A549 (cell line): Measurements from ENCODE around the gene TNIK. TPM values are rescaled to one million over a fixed set of nuclear protein-coding genes. Genes with fewer than 3 reads are reported as not detected.

Source experiments
- ATAC-seq, 2 experiments: fragments of 200-7000 bp in 1 of 2; fragments of >200 bp in 1 of 2; cut with Nextera tagmentation in 1 of 2; cut with Tn5 transposase in 1 of 2; 3 replicates each; pipeline versions ENCODE4 v1.8.0 to v1.9.1; 2018 to 2020; ENCODE audit warnings: mild to moderate bottlenecking in 1 of 2, moderate library complexity in 1 of 2
- CTCF ChIA-PET: fragments of 300-600 bp; sonication (Branson Sonifier 250); formaldehyde crosslinking; extraction: SDS; loops from one replicate; lab custom pipeline; 2021; ENCODE audit warnings: antibody characterized with exemption, inconsistent platforms; lab: Yijun Ruan, JAX
- POLR2A ChIA-PET: fragments of 350-600 bp; formaldehyde crosslinking; extraction: SDS; loops from one replicate; lab custom pipeline; 2021; ENCODE audit warnings: antibody characterized with exemption, inconsistent platforms; lab: Yijun Ruan, JAX
- DNase-seq, 2 experiments: peaks; one replicate each; pipeline versions ENCODE4 v3.0.0 to v3.0.0-alpha.2; 2011 to 2016; ENCODE audit warnings: low read depth in 1 of 2, low spot score in 1 of 2
- FAIRE-seq: peaks from 2 replicates; lab custom pipeline; 2011; peaks lifted over from hg19 to GRCh38; lab: Jason Lieb, UNC
- H3K27ac ChIP-seq, 2 experiments: fragments of >200 bp; sonication (Bioruptor Twin); formaldehyde crosslinking; 3 replicates each; pipeline ENCODE4 v1.5.1; 2016 to 2017
- H3K4me1 ChIP-seq: fragments of >200 bp; sonication (Bioruptor Twin); formaldehyde crosslinking; 3 replicates; pipeline ENCODE4 v1.6.1; 2016
- H3K4me2 ChIP-seq: fragments of >200 bp; sonication (Bioruptor Twin); formaldehyde crosslinking; 3 replicates; pipeline ENCODE4 v1.6.1; 2016
- H3K4me3 ChIP-seq: fragments of >200 bp; sonication (Bioruptor Twin); formaldehyde crosslinking; 3 replicates; pipeline ENCODE4 v1.5.1; 2016
- H3K9me3 ChIP-seq: fragments of >200 bp; sonication (Bioruptor Twin); formaldehyde crosslinking; 3 replicates; pipeline ENCODE4 v1.6.1; 2016
- CBX2 ChIP-seq: fragments of 200-600 bp; sonication (generic); IDR thresholded peaks from 2 replicates; pipeline ENCODE4 v1.6.1; 2016; ENCODE audit warnings: low read depth, mild to moderate bottlenecking, borderline replicate concordance
- CEBPB ChIP-seq, 2 experiments: fragments of >200 bp in 1 of 2; sonication (Bioruptor Twin) in 1 of 2; formaldehyde crosslinking in 1 of 2; IDR thresholded peaks; 2 replicates each; pipeline ENCODE4 v1.6.1; 2012 to 2016
- CHD4 ChIP-seq: fragments of 200-600 bp; sonication (generic); IDR thresholded peaks from 2 replicates; pipeline ENCODE4 v1.6.1; 2016; ENCODE audit warnings: antibody characterized with exemption, mild to moderate bottlenecking, borderline replicate concordance
- EHMT2 ChIP-seq: fragments of 200-600 bp; sonication (generic); IDR thresholded peaks from 2 replicates; pipeline ENCODE4 v1.6.1; 2016; ENCODE audit warnings: antibody characterized with exemption, low read depth, mild to moderate bottlenecking, moderate library complexity
- ESRRA ChIP-seq: fragments of 150-350 bp; IDR thresholded peaks from 2 replicates; pipeline ENCODE4 v1.6.1; 2014; ENCODE audit warnings: mild to moderate bottlenecking, low read length, borderline replicate concordance
- FOSB ChIP-seq: fragments of 250-450 bp; sonication (Bioruptor Pico); IDR thresholded peaks from 2 replicates; pipeline ENCODE4 v1.5.0; 2020; ENCODE audit warnings: mild to moderate bottlenecking, moderate library complexity
- FOSL2 ChIP-seq, 2 experiments: fragments of 450-650 bp in 1 of 2; fragments of >200 bp in 1 of 2; sonication (Bioruptor Twin) in 1 of 2; formaldehyde crosslinking; IDR thresholded peaks; 2 replicates each; pipeline versions ENCODE4 v1.5.0 to v1.6.1; 2016 to 2020; ENCODE audit warnings: mild to moderate bottlenecking in 1 of 2, moderate library complexity in 1 of 2
- FOXS1 ChIP-seq: fragments of 250-450 bp; sonication (Bioruptor Pico); IDR thresholded peaks from 2 replicates; pipeline ENCODE4 v1.5.0; 2020; ENCODE audit warnings: mild to moderate bottlenecking, moderate library complexity
- KDM5A ChIP-seq: fragments of 200-600 bp; sonication (generic); IDR thresholded peaks from 2 replicates; pipeline ENCODE4 v1.6.1; 2016; ENCODE audit warnings: antibody characterized with exemption, mild to moderate bottlenecking
- NPAS2 ChIP-seq: fragments of 250-450 bp; sonication (Bioruptor Pico); IDR thresholded peaks from 2 replicates; pipeline ENCODE4 v1.8.0; 2022; ENCODE audit warnings: mild to moderate bottlenecking, moderate library complexity, borderline replicate concordance
- PHF8 ChIP-seq: fragments of 200-600 bp; sonication (generic); IDR thresholded peaks from 2 replicates; pipeline ENCODE4 v1.6.1; 2016; ENCODE audit warnings: low read depth, mild to moderate bottlenecking, antibody characterized with exemption, moderate library complexity, borderline replicate concordance
- RARB ChIP-seq: fragments of 250-450 bp; sonication (Bioruptor Pico); IDR thresholded peaks from 2 replicates; pipeline ENCODE4 v1.8.0; 2021; ENCODE audit warnings: mild to moderate bottlenecking, moderate library complexity
- RFX5 ChIP-seq: fragments of 450-650 bp; IDR thresholded peaks from 2 replicates; pipeline ENCODE4 v1.7.1; 2014; ENCODE audit warnings: antibody characterized with exemption, mild to moderate bottlenecking, moderate library complexity
- TP53 ChIP-seq: fragments of 250-450 bp; sonication (Bioruptor Pico); IDR thresholded peaks from 2 replicates; pipeline ENCODE4 v1.5.0; 2021; ENCODE audit warnings: mild to moderate bottlenecking, moderate library complexity
- ZNF302 ChIP-seq: fragments of 250-450 bp; sonication (Bioruptor Pico); IDR thresholded peaks from 2 replicates; pipeline ENCODE4 v1.9.0; 2021; ENCODE audit warnings: inconsistent platforms, mild to moderate bottlenecking, moderate library complexity
- ZSCAN20 ChIP-seq: fragments of 250-450 bp; sonication (Bioruptor Pico); IDR thresholded peaks from 2 replicates; pipeline ENCODE4 v1.8.0; 2022; ENCODE audit warnings: mild to moderate bottlenecking, moderate library complexity
- whole genome bisulfite sequencing: methylation state at CpG from one replicate; pipeline ENCODE4 v1.1.6; 2017; ENCODE audit errors: missing lambda C conversion rate; 5-methylcytosine and 5-hydroxymethylcytosine counted together
- polyA plus RNA-seq, 4 experiments: library from polyadenylated mRNA; depleted of rRNA in 3 of 4; stranded (reverse); fragments of >200 nt; fragmentation: RNase III in 1 of 4; extraction: RNeasy Plus Mini Kit Qiagen cat#74134 plus additional on column Dnase treatment in 1 of 4; gene quantifications; 2 replicates in 3 of 4; 3 replicates in 1 of 4; pipeline ENCODE4 v1.2.3, GENCODE V29; 2011 to 2017
- TF ChIP-seq, protein P1 (sequence below): fragments of >200 bp; sonication (Bioruptor Twin); formaldehyde crosslinking; IDR thresholded peaks from 3 replicates; pipeline ENCODE4 v1.5.1; 2016
- TF ChIP-seq, protein P2 (sequence below): fragments of 200-600 bp; sonication (generic); IDR thresholded peaks from 2 replicates; pipeline ENCODE4 v1.6.1; 2016; ENCODE audit warnings: antibody characterized with exemption, mild to moderate bottlenecking, moderate library complexity
- TF ChIP-seq, protein P3 (sequence below): IDR thresholded peaks from 2 replicates; pipeline ENCODE4 v1.6.1; 2012
- TF ChIP-seq, protein P4 (sequence below): fragments of 250-450 bp; sonication (Bioruptor Pico); IDR thresholded peaks from 2 replicates; pipeline ENCODE4 v1.5.0; 2021; ENCODE audit warnings: mild to moderate bottlenecking, moderate library complexity, borderline replicate concordance

Gene TNIK
- polyA plus RNA-seq, 2 of the 4 experiments (the other 2 are of a cell fraction): 1.6 to 1.8 TPM

DNA sequence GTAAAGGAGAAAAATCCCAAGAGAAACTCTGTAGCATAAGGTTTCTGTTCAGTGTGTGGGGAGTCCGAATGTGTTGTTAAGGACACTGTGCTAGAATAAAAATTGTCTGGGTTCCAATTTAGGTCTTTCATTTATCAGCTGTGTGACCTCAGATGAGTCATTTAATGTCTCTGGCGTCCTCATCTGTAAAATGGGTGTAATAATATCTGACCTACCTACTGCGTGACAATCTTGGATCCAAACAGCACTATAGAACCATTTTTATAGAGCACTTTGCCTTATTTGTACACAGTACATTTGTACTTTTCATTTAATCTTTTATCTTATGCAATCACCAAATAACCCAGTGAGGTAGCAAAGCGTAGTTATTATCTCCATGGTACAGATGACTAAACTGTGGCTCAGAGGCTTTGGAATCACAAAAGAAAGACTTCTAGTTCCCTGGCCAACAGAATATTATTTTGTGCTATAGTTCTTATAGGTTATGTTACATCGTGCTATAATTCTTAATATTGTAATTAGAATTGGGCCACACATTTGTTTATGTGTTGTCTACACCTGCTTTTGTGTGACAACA lies 46.6 kb upstream of the TNIK start:
- CTCF ChIA-PET: no interaction called here
- no peak overlapping the region for H3K4me2 ChIP-seq
- no peaks in the 10 kb centered on the region for H3K9me3 ChIP-seq
- no peak for TF ChIP-seq CBX2
- no peak for TF ChIP-seq RFX5
- TF ChIP-seq, protein P1, sequence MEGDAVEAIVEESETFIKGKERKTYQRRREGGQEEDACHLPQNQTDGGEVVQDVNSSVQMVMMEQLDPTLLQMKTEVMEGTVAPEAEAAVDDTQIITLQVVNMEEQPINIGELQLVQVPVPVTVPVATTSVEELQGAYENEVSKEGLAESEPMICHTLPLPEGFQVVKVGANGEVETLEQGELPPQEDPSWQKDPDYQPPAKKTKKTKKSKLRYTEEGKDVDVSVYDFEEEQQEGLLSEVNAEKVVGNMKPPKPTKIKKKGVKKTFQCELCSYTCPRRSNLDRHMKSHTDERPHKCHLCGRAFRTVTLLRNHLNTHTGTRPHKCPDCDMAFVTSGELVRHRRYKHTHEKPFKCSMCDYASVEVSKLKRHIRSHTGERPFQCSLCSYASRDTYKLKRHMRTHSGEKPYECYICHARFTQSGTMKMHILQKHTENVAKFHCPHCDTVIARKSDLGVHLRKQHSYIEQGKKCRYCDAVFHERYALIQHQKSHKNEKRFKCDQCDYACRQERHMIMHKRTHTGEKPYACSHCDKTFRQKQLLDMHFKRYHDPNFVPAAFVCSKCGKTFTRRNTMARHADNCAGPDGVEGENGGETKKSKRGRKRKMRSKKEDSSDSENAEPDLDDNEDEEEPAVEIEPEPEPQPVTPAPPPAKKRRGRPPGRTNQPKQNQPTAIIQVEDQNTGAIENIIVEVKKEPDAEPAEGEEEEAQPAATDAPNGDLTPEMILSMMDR: no peak
- TF ChIP-seq ZSCAN20 (CRISPR knock-in tag): no peak
- TF ChIP-seq PHF8: no peak
- TF ChIP-seq, protein P2, sequence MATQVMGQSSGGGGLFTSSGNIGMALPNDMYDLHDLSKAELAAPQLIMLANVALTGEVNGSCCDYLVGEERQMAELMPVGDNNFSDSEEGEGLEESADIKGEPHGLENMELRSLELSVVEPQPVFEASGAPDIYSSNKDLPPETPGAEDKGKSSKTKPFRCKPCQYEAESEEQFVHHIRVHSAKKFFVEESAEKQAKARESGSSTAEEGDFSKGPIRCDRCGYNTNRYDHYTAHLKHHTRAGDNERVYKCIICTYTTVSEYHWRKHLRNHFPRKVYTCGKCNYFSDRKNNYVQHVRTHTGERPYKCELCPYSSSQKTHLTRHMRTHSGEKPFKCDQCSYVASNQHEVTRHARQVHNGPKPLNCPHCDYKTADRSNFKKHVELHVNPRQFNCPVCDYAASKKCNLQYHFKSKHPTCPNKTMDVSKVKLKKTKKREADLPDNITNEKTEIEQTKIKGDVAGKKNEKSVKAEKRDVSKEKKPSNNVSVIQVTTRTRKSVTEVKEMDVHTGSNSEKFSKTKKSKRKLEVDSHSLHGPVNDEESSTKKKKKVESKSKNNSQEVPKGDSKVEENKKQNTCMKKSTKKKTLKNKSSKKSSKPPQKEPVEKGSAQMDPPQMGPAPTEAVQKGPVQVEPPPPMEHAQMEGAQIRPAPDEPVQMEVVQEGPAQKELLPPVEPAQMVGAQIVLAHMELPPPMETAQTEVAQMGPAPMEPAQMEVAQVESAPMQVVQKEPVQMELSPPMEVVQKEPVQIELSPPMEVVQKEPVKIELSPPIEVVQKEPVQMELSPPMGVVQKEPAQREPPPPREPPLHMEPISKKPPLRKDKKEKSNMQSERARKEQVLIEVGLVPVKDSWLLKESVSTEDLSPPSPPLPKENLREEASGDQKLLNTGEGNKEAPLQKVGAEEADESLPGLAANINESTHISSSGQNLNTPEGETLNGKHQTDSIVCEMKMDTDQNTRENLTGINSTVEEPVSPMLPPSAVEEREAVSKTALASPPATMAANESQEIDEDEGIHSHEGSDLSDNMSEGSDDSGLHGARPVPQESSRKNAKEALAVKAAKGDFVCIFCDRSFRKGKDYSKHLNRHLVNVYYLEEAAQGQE: no peak
- no peak for TF ChIP-seq FOSL2 (IDR thresholded peaks at IDR 0.05)
- no peak for TF ChIP-seq FOSL2 (CRISPR knock-in tag; IDR thresholded peaks at IDR 0.05)
- no peak for TF ChIP-seq EHMT2
- no peak for TF ChIP-seq CHD4
- TF ChIP-seq, protein P3, sequence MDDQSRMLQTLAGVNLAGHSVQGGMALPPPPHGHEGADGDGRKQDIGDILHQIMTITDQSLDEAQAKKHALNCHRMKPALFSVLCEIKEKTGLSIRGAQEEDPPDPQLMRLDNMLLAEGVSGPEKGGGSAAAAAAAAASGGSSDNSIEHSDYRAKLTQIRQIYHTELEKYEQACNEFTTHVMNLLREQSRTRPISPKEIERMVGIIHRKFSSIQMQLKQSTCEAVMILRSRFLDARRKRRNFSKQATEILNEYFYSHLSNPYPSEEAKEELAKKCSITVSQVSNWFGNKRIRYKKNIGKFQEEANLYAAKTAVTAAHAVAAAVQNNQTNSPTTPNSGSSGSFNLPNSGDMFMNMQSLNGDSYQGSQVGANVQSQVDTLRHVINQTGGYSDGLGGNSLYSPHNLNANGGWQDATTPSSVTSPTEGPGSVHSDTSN: no peak
- TF ChIP-seq KDM5A: no peak
- TF ChIP-seq FOXS1 (CRISPR knock-in tag): no peak
- TF ChIP-seq TP53: no peak
- POLR2A ChIA-PET: no interaction called here
- no peak for FAIRE-seq
- H3K4me1 ChIP-seq: no peaks in the 10 kb centered on the region
- no peak overlapping the region for H3K4me3 ChIP-seq
- 66% methylated on average over 5 of the region's 5 CpGs for WGBS
- no peak for ATAC-seq
- no peak overlapping the region for H3K27ac ChIP-seq
- no peak for DNase-seq

DNA sequence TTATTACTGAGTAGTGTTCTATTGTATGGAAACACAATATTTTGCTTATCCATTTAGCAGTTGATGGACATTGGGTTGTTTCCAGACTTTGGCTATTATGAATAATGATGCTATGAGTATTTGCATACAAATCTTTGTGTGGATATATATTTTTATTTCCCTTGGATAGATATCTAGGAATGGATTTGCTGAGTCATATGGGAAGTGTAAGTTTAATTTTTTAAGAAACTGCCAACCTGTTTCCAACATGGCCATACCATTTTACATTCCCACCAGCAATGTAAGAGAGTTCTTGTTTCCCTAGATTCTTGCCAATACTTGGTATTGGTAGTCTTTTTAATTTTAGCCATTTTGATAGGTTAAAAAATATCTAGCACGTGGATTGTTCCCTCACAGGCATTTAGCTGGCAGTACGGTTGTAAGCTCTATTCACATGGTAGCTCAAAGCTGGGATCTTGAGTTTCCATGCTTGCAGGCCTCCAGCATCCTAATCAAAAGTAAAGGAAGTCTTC lies 45.7 kb upstream of the TNIK start:
- Histone ChIP-seq H3K4me2 (no peak overlapping the region), H3K27ac (no peak overlapping the region), H3K4me3 (no peak overlapping the region), H3K9me3 (no peaks in the 10 kb centered on the region), H3K4me1 (no peaks in the 10 kb centered on the region)
- no peak for DNase-seq
- TF ChIP-seq ESRRA (no peak), FOSB (no peak), ZSCAN20 (CRISPR knock-in tag) (no peak), ZNF302 (CRISPR knock-in tag) (no peak), RARB (CRISPR knock-in tag) (no peak), NPAS2 (CRISPR knock-in tag) (no peak), CEBPB (IDR thresholded peaks at IDR 0.05) (no peak)
- TF ChIP-seq, protein P4, sequence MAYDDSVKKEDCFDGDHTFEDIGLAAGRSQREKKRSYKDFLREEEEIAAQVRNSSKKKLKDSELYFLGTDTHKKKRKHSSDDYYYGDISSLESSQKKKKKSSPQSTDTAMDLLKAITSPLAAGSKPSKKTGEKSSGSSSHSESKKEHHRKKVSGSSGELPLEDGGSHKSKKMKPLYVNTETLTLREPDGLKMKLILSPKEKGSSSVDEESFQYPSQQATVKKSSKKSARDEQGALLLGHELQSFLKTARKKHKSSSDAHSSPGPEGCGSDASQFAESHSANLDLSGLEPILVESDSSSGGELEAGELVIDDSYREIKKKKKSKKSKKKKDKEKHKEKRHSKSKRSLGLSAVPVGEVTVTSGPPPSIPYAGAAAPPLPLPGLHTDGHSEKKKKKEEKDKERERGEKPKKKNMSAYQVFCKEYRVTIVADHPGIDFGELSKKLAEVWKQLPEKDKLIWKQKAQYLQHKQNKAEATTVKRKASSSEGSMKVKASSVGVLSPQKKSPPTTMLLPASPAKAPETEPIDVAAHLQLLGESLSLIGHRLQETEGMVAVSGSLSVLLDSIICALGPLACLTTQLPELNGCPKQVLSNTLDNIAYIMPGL (CRISPR knock-in tag): no peak
- 54% methylated on average over 2 of the region's 2 CpGs for WGBS
- no peak for ATAC-seq
- no peak for FAIRE-seq
- POLR2A ChIA-PET: no interaction called here
- CTCF ChIA-PET: no interaction called here
